GM18861 (cell line): ENCODE results near the gene IKBIP.
A peak's percentile ranks its signal among the peaks of the same experiment; 100 is the strongest.
"Not testable (repeated sequence)": the region's sequence is repeated elsewhere in the genome, so short reads cannot be mapped to it uniquely, and the experiment has no call there.

Source experiments
- ATAC-seq: cut with Tn5 transposase; IDR thresholded peaks from one replicate; pipeline ENCODE4 v1.9.1; 2021; ENCODE audit not compliant: unreplicated experiment

The IKBIP gene

GRCh38 chr12:98644712-98645571, at the start of gene IKBIP, which contains the start of gene APAF1:
Gene IKBIP (minus strand): TSS chr12:98644788. CDS start chr12:98644701, 87 bp downstream.
Gene APAF1 (plus strand): TSS chr12:98645290. CDS start chr12:98648360, 3,070 bp downstream.
- ATAC-seq = peak; percentile 84

- ATAC-seq = no peak
Observed at GRCh38 chr12:98691351-98691750, 46.8 kb upstream of the IKBIP start.

GRCh38 chr12:98686603-98687002, 42.0 kb upstream of the IKBIP start:
- no peak for ATAC-seq

- no peak for ATAC-seq
Observed at GRCh38 chr12:98684199-98684598, 39.6 kb upstream of the IKBIP start.

GRCh38 chr12:98679611-98680005, 35.0 kb upstream of the IKBIP start:
- ATAC-seq = no peak

- no peak for ATAC-seq
Observed at GRCh38 chr12:98678946-98679610, 34.5 kb upstream of the IKBIP start.

GRCh38 chr12:98678236-98678945, 33.8 kb upstream of the IKBIP start:
- ATAC-seq = no peak

- ATAC-seq = no peak
Observed at GRCh38 chr12:98674841-98675240, 30.3 kb upstream of the IKBIP start.

GRCh38 chr12:98671459-98671858, 26.9 kb upstream of the IKBIP start:
- ATAC-seq = no peak

- no peak for ATAC-seq
Observed at GRCh38 chr12:98669751-98670150, 25.2 kb upstream of the IKBIP start.

GRCh38 chr12:98660521-98660920, 15.9 kb upstream of the IKBIP start:
- no peak for ATAC-seq

- peak; percentile 61 for ATAC-seq
Observed at GRCh38 chr12:98656289-98657101, 11.9 kb upstream of the IKBIP start.

GRCh38 chr12:98653866-98654493, 9.4 kb upstream of the IKBIP start:
- ATAC-seq = no peak

- ATAC-seq = no peak
Observed at GRCh38 chr12:98651328-98651727, 6.7 kb upstream of the IKBIP start.

GRCh38 chr12:98646294-98647090, 1.9 kb upstream of the IKBIP start:
- ATAC-seq = no peak

GRCh38 chr12:98645572-98646067, 1.0 kb upstream of the IKBIP start:
- no peak for ATAC-seq

GRCh38 chr12:98644433-98644711, 216 bp downstream of the IKBIP start:
- ATAC-seq = peak; percentile 13

GRCh38 chr12:98642801-98643200, 1.8 kb downstream of the IKBIP start:
- ATAC-seq = not testable (repeated sequence)

- no peak for ATAC-seq
Observed at GRCh38 chr12:98639491-98639890, 5.1 kb downstream of the IKBIP start.
